HG02763 (cell line): ENCODE data around the gene E2F1.

Experiments
- ATAC-seq: cut with Tn5 transposase; IDR thresholded peaks from one replicate; pipeline ENCODE4 v1.9.1; 2021; ENCODE audit warnings: mild to moderate bottlenecking, moderate library complexity; ENCODE audit not compliant: unreplicated experiment

E2F1 gene, protein sequence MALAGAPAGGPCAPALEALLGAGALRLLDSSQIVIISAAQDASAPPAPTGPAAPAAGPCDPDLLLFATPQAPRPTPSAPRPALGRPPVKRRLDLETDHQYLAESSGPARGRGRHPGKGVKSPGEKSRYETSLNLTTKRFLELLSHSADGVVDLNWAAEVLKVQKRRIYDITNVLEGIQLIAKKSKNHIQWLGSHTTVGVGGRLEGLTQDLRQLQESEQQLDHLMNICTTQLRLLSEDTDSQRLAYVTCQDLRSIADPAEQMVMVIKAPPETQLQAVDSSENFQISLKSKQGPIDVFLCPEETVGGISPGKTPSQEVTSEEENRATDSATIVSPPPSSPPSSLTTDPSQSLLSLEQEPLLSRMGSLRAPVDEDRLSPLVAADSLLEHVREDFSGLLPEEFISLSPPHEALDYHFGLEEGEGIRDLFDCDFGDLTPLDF

DNA sequence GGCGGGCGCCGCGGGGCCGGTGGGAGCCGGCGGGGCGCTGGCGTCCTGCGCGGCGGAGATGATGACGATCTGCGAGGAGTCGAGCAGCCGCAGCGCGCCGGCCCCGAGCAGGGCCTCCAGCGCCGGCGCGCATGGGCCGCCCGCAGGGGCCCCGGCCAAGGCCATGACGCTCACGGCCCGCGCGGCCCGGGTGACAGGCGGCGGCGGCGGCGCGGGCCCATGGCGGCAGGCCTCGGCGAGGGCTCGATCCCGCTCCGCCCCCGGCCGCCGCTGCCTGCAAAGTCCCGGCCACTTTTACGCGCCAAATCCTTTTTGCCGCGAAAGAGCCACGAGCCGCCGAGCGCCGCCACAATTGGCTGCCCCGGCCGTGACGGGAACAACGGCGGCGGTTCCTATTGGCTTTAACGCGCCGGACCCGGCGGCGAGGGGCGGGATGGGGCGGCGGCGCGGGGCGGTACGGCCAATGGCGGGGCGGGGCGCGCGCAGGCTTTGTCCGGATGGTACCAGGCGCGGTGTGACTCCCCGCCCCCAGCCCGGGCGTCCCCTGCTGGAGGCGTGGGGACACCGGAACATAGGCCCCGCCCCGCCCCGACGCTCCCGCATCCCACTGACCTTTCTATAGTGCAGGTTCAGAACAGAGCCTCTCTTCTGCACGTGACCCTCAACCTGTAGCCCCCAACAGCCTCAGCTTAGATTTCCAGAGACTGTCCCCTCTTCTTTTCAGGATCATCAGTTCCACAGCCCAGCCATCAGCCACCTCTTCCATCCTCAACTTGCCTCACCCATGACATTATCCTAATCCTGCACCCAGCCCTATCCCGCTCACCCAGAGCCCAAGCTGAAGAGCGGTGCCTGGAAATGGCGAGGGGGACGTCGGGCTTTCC lies at the start of gene E2F1:
Gene E2F1 (minus strand): TSS at position 286 of the 884 bp plus-strand sequence. CDS start 121 bp downstream, at position 165.
- ATAC-seq: peak; percentile 85

DNA sequence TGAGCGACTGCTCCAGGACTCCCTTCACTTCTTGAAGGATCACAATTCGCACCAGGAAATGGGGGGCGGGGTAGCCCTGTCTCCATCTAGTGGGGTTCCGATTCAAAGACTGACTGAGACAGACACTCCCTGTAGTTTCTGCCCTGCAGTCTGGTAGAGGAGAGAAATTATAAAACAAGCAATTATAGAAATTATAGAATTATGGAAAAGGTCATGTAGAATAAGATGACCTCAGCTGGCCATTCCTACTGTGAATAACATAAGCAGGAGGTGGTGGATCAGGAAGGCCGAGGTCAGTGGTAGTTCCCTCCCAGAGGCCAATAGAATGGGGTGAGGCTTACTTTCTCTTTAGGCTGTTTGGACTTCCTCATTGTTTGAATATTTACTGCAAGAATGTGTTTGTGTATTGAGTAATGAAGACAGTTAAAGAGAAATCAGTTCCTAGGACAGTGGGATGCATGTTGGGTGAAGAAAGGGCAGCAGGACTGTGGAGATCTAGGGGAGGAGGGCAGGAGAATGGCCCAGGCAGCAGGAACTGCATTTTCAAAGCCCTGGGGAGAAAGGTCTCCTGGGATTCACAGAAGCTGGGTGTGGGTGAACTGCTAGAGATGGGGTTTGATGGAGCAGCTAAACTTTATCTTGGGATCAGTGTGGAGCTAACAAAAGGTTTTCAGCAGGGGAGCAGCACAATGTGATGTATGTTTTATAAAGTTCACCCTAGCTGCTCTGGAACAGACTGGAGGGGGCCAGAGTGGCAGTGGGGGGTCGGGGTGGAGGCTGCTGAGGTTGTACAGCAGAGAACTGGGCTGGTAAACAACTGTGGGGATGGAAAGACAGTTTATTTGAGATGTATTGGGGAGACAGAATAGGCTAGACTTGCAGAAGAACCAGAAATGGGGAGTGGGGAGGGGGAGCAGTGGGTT lies 47.7 kb upstream of the E2F1 start:
- ATAC-seq: no peak

DNA sequence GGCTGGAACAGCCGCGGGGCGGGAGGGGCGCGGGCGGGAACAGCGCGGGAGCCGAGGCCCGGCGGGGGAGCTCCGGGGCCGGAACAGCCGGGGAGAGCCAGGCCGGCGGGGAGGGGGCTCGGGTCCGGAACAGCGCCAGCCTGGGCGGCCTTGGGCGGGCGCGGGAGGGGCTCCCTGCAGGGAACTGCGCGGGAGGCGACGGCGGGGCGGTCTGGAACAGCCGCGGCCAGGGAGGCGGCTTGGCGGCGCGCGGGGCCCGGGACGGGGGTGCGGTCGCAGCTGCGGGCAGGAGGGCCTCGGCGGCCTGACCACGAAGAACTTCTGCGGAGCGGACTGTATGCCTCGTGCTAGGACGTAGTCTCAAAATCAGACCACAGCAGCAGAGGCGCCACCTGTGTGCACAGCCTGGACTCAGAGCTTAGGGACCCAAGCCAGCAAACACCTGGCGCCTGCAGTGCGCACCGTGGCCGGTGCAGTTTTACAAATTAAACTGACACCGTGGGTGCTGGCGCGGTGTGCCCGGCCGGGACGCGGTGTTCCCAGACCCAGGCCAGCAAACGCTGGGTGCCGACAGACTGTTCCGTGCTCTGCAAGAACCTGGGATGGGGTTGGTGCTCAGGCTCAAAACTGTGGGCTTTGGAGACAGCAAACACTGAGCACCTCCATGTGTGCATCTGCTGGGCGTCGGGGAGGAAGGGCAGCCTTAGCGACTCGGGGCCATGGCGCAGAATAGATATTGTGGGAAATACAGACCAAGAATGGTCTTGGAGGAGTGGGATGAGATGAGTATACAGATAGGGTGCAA lies 46.2 kb upstream of the E2F1 start:
- ATAC-seq: peak; percentile 39

DNA sequence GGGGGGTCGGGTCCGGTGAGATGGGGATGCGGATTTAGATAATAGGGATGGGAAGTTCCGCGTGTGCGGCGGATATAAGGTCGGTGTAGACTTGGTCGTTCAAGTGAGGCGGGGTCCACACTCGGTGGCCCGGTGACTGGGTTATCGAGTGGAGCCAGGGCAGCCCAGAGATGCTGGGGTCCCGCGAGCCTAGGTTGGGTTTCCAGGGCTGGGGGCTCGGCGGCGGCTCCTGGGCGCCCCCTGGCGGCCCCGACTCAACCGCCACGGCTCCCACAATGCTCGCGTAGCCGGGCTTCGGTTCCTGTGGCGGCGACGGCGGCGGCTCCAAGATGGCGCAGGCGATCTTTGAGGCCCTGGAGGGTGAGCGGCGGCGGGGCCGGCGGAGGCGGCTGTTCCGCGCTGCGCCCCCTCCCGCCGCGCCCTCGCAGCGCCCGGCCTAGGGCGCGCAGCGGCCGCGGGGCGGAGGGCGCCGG lies 45.5 kb upstream of the E2F1 start, which contains the start of gene ZNF341:
Gene ZNF341 (plus strand): TSS at position 304 of the 473 bp plus-strand sequence. CDS start 26 bp downstream, at position 330.
- ATAC-seq: peak; percentile 76

DNA sequence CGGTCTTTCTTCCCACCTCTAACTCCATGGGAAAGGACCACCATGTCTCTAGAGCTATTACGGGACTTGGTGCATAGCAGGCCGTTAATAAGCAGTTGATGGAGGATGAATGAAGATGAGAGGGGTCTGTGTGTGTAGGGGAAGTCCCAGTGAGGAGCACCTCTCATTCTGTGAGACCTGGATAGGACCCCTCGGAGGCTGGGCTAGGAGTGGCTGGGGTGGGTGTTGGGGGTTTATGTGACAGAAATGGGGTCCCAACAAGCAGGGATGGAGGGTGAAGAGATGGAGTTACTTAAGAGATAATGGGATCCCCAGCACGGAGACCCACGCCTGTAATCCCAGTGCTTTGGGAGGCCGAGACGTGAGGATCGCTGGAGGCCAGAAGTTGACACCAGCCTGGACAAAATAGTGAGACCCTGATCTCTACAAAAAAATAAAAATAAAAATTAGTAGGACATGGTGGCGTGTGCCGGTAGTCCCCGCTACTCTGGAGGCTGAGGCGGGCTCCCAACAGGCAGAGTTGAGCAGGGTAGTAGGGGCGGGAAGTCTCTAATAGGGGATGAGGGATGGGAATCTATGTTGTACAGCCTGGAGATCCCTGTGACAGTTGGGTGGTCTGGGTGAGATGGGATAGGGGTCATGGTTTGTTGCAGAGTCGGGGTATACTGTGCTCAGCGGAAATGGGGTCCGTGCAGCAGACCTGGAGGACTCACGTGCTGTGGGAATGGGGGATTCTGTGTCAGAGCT lies 44.9 kb upstream of the E2F1 start:
- ATAC-seq: no peak

DNA sequence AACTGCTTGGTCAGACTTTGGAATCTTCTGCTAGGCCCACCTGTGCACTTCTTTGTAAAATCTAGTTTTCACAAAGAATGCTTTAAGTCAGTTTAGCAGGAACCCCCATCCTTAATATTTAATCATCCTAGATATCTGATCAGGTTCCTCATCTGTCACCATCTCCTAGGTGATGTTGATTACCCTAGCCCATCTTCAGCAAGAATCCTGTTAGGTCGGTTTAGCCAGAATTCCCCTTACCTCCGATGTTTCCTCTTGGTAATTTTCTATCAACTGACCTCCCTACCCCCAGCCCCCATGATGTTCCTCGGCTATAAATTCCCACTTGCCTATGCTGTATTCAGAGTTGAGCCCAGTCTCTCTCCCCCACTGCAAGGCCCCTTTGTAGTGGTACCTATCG lies 42.9 kb upstream of the E2F1 start:
- no peak for ATAC-seq

DNA sequence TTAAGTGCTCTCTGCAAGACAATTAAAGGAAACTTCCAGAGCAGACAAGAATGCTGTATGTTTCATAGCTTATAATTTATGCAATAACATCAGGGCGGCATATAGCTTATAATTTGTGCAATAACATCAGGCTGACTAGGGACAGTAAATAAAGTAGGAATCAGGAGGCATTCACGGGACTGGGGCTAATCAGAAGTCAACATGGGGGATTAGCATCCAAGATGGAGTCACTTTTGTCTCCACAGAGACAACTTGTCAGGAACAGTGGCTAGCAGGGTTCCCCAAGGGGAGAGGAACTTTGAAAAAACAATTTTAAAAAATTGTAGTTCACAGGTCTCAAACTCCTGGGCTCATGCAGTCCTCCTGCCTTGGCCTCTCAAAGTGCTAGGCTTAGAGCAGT lies 42.3 kb upstream of the E2F1 start:
- ATAC-seq: no peak

DNA sequence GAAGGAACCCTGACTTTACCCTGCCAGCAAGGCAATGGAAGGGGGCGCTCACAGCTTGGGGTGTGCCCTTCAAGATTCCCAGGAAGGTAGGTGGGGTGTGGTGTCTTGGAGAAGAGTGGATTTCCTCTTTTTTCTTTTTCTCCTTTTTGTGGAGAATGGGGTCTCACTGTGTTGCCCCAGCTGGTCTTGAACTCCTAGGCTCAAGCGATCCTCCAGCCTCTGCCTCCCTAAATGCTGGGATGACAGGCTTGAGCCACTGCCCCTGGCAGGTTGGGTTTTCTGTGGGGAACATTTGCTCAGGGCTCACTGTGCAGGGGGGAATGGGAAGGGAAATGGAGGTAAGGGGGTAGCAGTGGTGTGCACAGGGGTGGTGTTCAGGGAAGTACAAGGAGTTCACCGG lies 41.6 kb upstream of the E2F1 start:
- no peak for ATAC-seq

DNA sequence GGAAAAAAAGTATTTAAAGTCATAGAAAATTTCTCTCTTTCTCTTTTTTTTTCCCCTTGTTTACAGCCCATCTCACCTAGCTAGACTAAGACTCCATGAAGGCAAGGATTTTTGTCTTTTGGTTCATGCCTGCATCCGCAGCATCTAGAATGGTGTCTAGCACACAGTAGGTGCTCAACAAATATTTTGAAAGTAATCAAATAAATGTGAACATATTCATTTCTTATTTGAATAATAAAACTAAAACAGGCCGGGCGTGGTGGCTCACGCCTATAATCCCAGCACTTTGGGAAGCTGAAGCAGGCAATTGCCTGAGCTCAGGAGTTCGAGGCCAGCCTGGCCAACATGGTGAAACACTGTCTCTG lies 40.9 kb upstream of the E2F1 start:
- ATAC-seq: no peak

DNA sequence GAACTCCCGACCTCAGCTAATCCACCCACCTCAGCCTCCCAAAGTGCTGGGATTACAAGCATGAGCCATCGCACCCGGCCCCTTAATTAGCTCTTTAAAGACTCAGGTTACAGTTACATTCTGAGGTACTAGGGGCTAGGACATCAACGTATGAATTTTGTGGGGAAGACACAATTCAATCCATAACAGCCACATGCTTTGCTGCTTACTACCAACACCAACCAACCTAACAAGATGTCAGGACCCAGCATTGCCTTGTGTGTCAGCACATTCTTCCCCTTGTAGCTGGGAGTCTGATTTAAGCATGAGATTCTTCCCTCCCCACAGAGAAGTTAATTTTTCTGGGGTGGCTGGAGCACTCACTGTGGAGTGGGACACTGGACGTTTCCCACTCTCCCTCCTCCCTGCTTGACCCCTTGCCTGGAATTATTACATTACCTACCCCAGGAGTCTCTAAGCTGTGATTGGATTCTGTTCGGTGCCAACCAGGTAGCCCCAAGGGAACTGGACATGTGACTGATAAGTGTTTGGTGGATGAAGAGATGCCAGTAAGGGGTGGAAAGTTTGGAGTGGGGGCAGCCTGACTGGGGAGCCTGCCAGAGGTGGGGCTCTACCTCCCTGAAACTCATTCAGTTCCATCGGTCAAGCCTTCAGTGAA lies 39.6 kb upstream of the E2F1 start:
- no peak for ATAC-seq

DNA sequence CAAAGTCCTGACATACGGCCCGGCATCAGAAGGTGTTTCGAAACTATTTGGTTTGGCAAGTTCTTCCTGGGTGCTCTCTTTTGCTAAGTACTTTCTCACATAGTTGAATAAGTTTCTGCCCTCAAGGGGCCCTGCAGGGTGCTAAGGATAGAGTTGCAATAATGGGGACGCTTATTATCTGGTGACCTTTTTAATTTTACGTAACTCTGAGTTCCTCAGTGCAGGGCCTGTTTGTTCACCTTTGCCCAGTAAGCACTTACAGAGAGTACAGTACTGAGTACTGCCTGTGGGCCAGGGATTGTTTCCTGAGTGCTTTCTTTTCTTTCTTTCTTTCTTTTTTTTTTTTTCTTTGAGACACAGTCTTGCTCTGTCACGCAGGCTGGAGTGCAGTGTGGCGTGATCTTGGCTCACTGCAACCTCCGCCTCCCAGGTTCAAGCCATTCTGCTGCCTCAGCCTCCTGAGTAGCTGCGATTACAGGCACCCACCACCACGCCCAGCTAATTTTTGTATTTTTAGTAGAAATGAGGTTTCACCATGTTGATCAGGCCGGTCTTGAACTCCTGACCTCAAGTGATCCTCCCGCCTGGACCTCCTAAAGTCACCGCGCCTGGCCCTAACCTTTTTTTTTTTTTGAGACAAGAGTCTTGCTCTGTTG lies 38.4 kb upstream of the E2F1 start:
- ATAC-seq: no peak

DNA sequence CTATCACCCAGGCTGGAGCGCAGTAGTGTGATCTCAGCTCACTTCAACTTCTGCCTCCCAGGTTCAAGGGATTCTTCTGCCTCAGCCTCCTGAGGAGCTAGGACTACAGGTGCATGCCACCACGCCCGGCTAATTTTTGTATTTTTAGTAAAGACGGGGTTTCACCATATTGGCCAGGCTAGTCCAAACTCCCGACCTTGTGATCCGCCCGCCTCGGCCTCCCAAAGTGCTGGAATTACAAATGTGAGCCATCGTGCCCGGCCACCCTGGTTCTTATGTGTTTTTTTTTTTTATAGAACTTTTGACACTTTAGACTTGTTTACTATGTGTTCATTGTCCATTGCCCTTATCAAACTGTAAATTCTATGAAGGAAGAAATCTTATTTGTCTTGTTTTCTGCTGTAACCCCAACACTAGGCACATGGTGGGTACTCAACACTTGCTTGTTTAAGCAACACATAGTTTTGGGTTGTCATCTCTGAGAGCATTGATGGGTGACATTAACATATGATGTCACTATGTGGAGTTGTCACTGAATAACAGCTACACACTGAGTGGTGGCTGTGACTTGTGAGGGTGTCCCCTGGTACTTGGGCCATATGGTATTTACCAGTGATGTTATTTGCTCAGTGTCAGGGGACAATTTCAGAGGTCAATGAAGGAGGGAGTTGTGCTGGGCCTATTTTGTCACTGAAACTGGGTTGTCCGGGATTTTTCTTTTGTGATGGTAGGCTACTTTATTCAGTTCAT lies 35.4 kb upstream of the E2F1 start:
- ATAC-seq: no peak

DNA sequence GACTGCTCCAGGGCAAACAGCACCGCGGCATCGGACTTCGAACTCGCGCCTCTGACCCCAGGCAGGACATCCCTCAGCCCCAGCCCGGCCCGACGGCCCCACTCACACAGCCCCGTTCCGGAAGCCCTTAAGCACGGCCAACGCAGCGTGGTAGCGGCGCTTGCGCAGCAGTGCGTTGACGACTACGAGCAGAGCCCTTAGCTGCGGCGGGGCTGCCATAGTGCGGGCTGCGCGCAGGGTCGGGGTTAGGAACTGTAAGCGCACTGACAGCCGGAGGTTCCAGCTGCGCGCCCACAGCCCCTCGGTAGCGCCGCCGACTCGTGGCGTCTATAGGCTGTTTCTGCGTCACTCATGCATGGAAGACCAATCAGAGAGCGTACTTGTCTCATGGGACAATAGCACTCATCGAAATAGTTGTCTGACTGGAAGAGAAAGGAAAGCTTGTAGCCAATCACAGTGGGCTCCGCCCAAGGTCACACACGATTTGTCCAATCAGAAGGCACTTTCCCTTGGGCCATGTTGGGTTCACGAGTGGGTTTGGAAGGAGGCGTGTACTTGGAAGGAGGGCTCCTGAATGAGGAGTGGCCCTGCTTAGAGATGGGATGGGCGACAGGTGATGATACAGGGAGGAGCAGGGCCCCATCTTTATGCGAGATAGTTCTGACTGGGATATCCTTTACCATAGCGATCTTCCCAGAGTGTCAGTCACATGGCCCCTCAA lies 34.0 kb upstream of the E2F1 start, which contains the start of gene PXMP4:
Gene PXMP4 (minus strand): TSS at position 322 of the 721 bp plus-strand sequence. CDS start 103 bp downstream, at position 219.
- ATAC-seq: peak; percentile 98

DNA sequence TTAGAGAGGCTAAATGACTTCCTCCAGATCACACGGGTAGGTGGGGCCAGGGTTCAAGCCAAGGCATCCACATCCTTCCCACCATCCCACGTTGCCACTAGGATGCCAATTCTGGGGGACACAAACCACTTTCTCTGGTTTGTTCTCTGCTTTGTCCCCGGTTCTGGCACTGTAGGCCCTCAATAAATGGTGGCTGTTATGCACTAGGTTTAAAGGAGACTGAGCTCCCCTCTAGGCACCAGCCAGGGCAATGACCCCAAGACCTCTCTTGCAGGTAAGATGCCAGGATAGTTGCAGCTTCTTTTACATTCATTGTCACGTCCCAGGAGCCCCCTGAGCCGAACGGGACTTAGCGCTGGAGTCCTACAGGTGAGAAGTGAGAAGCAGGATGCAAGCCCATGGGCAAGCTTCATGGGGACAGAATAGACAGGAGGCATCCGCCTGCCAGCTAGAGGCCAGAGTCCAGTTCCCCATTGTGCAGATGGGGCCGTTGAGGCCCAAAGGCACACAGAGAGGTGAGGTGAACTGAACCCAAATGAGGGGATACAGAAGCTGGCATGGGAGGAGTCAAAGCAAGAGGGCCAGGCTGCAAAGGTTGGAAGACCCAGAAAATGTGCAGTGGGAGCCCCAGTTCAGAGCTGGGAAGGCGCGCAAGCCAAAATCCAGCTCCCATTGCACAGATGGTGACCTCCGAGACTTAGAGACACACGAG lies 33.2 kb upstream of the E2F1 start:
- no peak for ATAC-seq

DNA sequence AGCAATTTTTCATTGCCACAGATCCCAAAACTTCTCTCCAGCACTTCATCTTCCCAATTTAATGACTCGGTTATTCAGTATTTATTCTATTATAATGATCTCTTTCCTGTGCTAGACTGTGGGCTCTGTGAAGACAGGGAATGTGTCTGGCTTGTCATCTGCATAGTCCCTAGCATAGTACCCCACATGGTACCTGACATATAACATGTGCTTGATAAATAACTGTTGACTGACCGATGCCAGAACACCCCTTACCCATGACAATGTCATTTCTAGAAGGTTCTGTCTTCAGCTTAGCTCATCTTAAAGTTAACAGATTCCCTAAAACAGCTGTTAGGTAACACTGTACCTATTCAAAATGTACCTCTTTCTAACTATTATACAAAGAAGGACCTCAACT lies 30.3 kb upstream of the E2F1 start:
- ATAC-seq: no peak

DNA sequence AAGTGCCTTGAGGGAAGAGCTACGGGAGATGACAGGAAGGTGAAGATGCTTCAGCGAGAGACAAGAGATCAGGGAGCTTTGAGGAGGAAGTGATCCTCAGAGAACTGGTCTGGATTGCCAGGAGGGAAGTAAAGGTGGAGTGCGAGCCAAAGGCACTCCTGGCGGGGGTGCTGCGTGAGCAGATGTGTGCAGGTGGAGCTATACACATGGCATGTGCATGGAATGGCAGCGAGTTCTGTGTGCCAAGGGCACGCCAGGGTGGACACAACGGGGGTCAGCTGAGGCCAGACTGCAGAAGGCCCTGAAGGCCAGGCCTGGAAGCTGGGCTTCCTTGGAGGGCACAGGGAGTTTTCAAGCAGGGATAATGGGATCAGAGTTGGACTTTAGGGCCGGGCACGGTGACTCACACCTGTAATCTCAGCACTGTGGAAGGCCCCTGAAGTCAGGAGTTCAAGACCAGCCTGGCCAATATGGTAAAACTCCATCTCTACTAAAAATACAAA lies 27.7 kb upstream of the E2F1 start:
- ATAC-seq: no peak
